SK-N-MC (cell line): ENCODE measurements around the gene RGS19.

ENCODE experiments used
- DNase-seq: peaks from one replicate; pipeline ENCODE4 v3.0.0-alpha.2; 2011; ENCODE audit warnings: low read depth, low spot score
- H3K27ac ChIP-seq: fragments of 200-600 bp; sonication (generic); 2 replicates; pipeline ENCODE4 v1.5.1; 2016; ENCODE audit warnings: mixed run types
- H3K36me3 ChIP-seq: fragments of 200-600 bp; sonication (generic); 2 replicates; pipeline ENCODE4 v1.6.1; 2017; ENCODE audit warnings: antibody characterized with exemption, low read length, mixed read lengths; ENCODE audit not compliant: insufficient read depth
- H3K4me3 ChIP-seq: fragments of 200-600 bp; sonication (generic); 2 replicates; pipeline ENCODE4 v1.5.1; 2016
- H3K9ac ChIP-seq: fragments of 200-600 bp; sonication (generic); 2 replicates; pipeline ENCODE4 v1.8.0; 2017; ENCODE audit warnings: mixed run types, mixed read lengths; ENCODE audit not compliant: insufficient read length
- H3K9me3 ChIP-seq: fragments of 200-600 bp; sonication (generic); 2 replicates; pipeline ENCODE4 v1.6.1; 2017; ENCODE audit warnings: low read depth, mild to moderate bottlenecking, antibody characterized with exemption, low read length, moderate library complexity, mixed read lengths
- EZH2 ChIP-seq: fragments of 200-600 bp; sonication (generic); IDR thresholded peaks from one replicate; pipeline ENCODE4 v1.6.1; 2017; ENCODE audit warnings: antibody characterized with exemption
- FOXP2 ChIP-seq: optimal IDR thresholded peaks from 2 replicates; pipeline ENCODE3; 2011; ENCODE audit warnings: mild to moderate bottlenecking, moderate library complexity; ENCODE audit not compliant: insufficient read depth; ENCODE audit errors: extremely low read length, control extremely low read depth
- POLR2AphosphoS5 ChIP-seq: IDR thresholded peaks from 2 replicates; pipeline ENCODE4 v1.6.1; 2012; ENCODE audit warnings: mild to moderate bottlenecking, low read depth, low read length, borderline replicate concordance

Gene RGS19

GRCh38 chr20:64049060-64049877 is 30.0 kb downstream of the RGS19 start, which contains the start of gene SOX18:
Gene SOX18, minus strand, starts transcription at chr20:64049639. Its CDS starts 123 bp downstream, at chr20:64049516.
- H3K27ac ChIP-seq, result peak within 1 kb of the TSS; percentile 87
- TF ChIP-seq FOXP2 (no peak), EZH2 (no peak), POLR2AphosphoS5 (no peak; the same call in 1 of the 2 replicates)
- no peak for DNase-seq
- peak within 1 kb of the TSS; percentile 83 for H3K4me3 ChIP-seq
- H3K9ac ChIP-seq, result peak within 1 kb of the TSS; percentile 74
- no peaks in the 10 kb centered on the region for H3K9me3 ChIP-seq
- peaks cover 13% of the 10 kb centered on the region for H3K36me3 ChIP-seq

DNA sequence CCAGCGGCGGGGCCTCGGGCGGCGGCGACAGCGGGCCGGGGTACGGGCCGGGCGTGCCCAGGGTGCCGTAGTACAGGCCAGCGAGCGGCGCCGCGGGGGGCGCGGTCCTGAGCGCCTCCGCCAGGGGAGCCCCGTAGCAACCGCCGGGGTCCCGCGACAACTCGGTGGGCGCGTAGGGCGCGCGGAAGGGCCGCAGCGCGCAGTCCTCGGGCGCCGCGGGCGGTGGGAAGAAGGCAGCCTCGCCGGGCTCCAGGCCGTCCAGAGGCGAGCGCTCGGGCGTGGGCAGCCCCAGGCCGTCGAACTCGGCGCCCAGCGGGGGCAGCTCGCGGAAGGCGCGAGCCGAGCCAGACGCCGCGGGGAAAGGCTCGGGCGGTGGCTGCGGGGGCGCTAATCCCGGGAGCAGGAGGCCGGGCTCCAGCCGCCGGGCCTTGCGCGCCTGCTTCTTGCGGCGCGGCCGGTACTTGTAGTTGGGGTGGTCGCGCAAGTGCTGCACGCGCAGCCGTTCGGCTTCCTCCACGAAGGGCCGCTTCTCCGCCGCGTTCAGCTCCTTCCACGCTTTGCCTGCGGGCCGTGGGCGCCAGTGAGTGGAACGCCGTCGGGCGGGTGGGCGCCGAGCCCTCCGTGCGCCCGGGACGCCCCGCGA is 30.8 kb downstream of the RGS19 start:
- Histone ChIP-seq H3K36me3 (peaks cover 13% of the 10 kb centered on the region), H3K27ac (0 out of 2 replicates have a peak overlapping the region, but pooled peaks have one; percentile 19), H3K4me3 (peak overlapping the region; percentile 83), H3K9ac (peak overlapping the region; percentile 74), H3K9me3 (no peaks in the 10 kb centered on the region)
- TF ChIP-seq POLR2AphosphoS5, result no peak
- no peak for TF ChIP-seq FOXP2
- no peak for TF ChIP-seq EZH2
- DNase-seq, result no peak

DNA sequence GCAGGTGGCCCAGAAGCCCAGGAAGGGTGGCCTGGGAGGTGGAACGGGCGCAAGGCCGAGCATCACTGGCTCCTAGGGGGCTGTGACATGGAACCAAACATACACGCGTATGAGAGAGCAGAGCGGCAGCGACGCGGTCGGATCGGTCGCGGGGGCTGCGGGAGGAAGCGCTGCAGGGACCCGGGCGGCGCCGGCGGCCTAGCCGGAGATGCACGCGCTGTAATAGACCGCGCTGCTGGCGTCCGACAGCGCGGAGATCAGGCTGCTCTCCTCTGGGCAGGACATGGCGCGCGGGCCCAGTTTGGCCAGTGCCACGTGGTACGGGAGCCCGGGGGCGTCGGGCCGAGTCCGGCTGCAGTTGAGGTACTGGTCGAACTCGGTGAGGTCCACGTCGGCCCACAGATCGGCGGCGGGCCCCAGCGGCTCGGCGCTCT is 31.3 kb downstream of the RGS19 start:
- Histone ChIP-seq H3K36me3 (peaks cover 13% of the 10 kb centered on the region), H3K27ac (0 out of 2 replicates have a peak overlapping the region, but pooled peaks have one; percentile 13), H3K9ac (peak overlapping the region; percentile 74), H3K9me3 (no peaks in the 10 kb centered on the region), H3K4me3 (peak overlapping the region; percentile 83)
- no peak for DNase-seq
- TF ChIP-seq FOXP2 (no peak), EZH2 (no peak), POLR2AphosphoS5 (no peak)

GRCh38 chr20:64047046-64047389 is 32.3 kb downstream of the RGS19 start:
- no peak for DNase-seq
- TF ChIP-seq POLR2AphosphoS5, result no peak
- TF ChIP-seq FOXP2, result no peak
- TF ChIP-seq EZH2, result no peak
- H3K9me3 ChIP-seq, result no peaks in the 10 kb centered on the region
- H3K4me3 ChIP-seq, result peak overlapping the region; percentile 83
- H3K27ac ChIP-seq, result no peak overlapping the region
- no peak overlapping the region for H3K9ac ChIP-seq
- H3K36me3 ChIP-seq, result peaks cover 13% of the 10 kb centered on the region

GRCh38 chr20:64045346-64046011 is 33.8 kb downstream of the RGS19 start:
- Histone ChIP-seq H3K4me3 (peak overlapping the region; percentile 64), H3K36me3 (peaks cover 13% of the 10 kb centered on the region), H3K9ac (peak overlapping the region; percentile 26)

DNA sequence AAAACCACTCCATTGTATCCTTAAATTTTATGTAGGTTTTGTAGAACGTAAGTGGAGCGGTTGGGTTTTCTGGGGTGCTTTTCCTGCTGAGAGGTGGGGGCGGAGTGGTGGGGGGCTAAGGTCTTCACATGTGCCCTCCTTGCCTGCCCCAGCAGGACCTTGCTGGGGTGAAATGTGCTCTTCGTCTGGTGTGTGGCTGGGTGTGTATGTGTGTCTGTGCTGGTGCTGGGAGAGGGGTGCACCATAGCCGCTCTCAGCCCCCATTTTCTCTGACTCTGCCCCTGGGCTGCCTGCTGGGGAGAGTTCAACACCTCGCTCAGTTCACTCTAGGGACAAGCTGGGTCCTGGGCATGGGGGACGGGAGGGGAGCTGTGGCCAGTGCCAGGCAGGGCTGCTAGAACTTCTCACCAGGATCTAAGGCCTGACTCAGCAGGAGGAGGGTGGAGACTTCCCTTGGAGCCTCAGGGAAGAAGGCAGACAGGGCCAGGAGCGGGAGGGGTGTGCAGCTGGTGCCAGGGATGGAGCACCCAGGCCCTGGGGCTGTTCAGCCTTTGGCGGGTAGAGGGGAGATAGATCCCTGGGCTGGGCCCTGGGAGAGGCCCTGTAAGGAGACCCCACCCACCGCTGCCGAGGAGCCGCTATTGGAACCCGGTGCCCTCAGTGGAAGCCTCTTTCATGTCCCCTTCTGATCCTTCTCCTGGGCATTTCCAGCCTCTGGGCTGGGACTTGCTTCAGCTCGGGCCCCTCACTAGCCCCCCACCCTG is 34.7 kb downstream of the RGS19 start:
- peak overlapping the region; percentile 26 for H3K9ac ChIP-seq
- H3K9me3 ChIP-seq, result no peaks in the 10 kb centered on the region
- peak overlapping the region; percentile 64 for H3K4me3 ChIP-seq
- DNase-seq, result no peak
- TF ChIP-seq POLR2AphosphoS5 (no peak; the same call in 1 of the 2 replicates), EZH2 (no peak), FOXP2 (no peak)
- peak overlapping the region; percentile 97 for H3K27ac ChIP-seq
- peaks cover 13% of the 10 kb centered on the region for H3K36me3 ChIP-seq

More at GRCh38 chr20:64045346-64046011, 33.8 kb downstream of the RGS19 start:
- H3K27ac ChIP-seq, result peak overlapping the region; percentile 97
- no peaks in the 10 kb centered on the region for H3K9me3 ChIP-seq
- TF ChIP-seq EZH2 (no peak), POLR2AphosphoS5 (no peak), FOXP2 (no peak)
- no peak for DNase-seq

DNA sequence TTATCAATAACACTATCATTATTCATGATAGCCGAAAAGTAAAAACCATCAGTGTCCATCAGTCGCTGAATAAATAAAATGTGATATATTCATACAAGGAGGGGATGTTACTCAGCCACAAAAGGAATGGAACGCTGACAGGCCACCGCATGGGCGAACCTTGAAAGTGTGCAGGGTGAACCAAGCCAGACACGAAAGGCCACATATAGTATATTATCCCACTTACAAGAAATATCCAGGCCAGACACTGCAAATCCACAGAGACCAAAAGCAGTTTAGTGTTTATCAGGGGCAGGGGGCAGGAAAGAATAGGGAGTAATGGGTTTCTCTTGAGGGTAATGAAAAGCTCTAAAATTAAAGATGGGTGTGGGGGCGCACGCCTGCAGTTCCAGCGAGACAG is 35.5 kb downstream of the RGS19 start:
- Histone ChIP-seq H3K9me3 (no peaks in the 10 kb centered on the region), H3K36me3 (peaks cover 13% of the 10 kb centered on the region), H3K27ac (peak overlapping the region; percentile 97), H3K4me3 (no peak overlapping the region), H3K9ac (no peak overlapping the region)
- TF ChIP-seq POLR2AphosphoS5 (no peak), FOXP2 (no peak), EZH2 (no peak)
- no peak for DNase-seq
